Left lung (tissue), 14 donors: ENCODE data around the gene ZMAT5. TPM values are rescaled to one million over a fixed set of nuclear protein-coding genes. Genes with fewer than 3 reads are reported as not detected.
A peak's percentile ranks its signal among the peaks of the same experiment; 100 is the strongest.

Experiments
- ATAC-seq: fragments of 200-7000 bp; cut with Tn5 transposase; one replicate; pipeline ENCODE4 v1.9.1; 2020; ENCODE audit warnings: moderate library complexity
- DNase-seq, 4 donors: peaks; one replicate each; pipeline ENCODE4 v3.0.0-alpha.2; 2013 to 2020
- H3K27ac ChIP-seq, 2 donors: fragments of 200-600 bp; sonication (generic) in 1 of 2; one replicate each; pipeline versions ENCODE4 v1.5.0 to v1.8.0; 2020 to 2021
- H3K27me3 ChIP-seq, 2 donors: fragments of 200-600 bp; sonication (generic) in 1 of 2; one replicate each; pipeline versions ENCODE4 v1.5.0 to v1.8.0; 2020 to 2021
- H3K36me3 ChIP-seq, 2 donors: fragments of 200-600 bp; sonication (generic) in 1 of 2; one replicate each; pipeline versions ENCODE4 v1.5.0 to v1.8.0; 2020 to 2021
- H3K4me1 ChIP-seq, 2 donors: fragments of 200-600 bp; one replicate each; pipeline ENCODE4 v1.8.0; 2021
- H3K4me3 ChIP-seq, 2 donors: fragments of 200-600 bp; sonication (generic) in 1 of 2; one replicate each; pipeline versions ENCODE4 v1.5.0 to v1.8.0; 2020 to 2021; ENCODE audit warnings: mild to moderate bottlenecking in 1 of 2
- H3K9me3 ChIP-seq, 2 donors: fragments of 200-600 bp; sonication (generic) in 1 of 2; one replicate each; pipeline versions ENCODE4 v1.5.0 to v1.8.0; 2020 to 2021
- intact Hi-C, 2 donors: fragments of 100-400 bp; cut with DNase I; formaldehyde crosslinking; loops; one replicate each; pipeline versions ENCODE4 v1.11.2 to v1.14.2; 2022
- long read RNA-seq, 12 donors: library from polyadenylated mRNA in 2 of 12; unstranded in 2 of 12; transcript quantifications; one replicate each; pipeline ENCODE4 v2.0.0 and lab custom pipeline, GENCODE V29; 2019 to 2026
- polyA plus RNA-seq, 6 donors: library from polyadenylated mRNA; unstranded; fragments of 120-200 nt; gene quantifications; one replicate each; pipeline ENCODE4 v1.2.1, GENCODE V29; 2013; ENCODE audit not compliant: insufficient read length in 6 of 6
- total RNA-seq, 2 donors: library from RNA; stranded (reverse); fragmentation: NEBNext Ultra II Directional; extraction: Animal tissue kit (Norgen Biotek cat#: 25700); gene quantifications; one replicate each; pipeline ENCODE4 v1.2.1, GENCODE V29; 2021
- TF ChIP-seq, protein P1 (sequence below), 2 donors: fragments of 200-600 bp; sonication (generic) in 1 of 2; IDR thresholded peaks; one replicate each; pipeline versions ENCODE4 v1.5.0 to v1.8.0; 2021; ENCODE audit warnings: antibody characterized with exemption in 2 of 2
- donor health status: DM: no; HTN: yes; CAD: no.
- donor health status: DM: no; HTN: no; CAD: no.

ZMAT5 gene
- 10 to 100 TPM; 20.4 to 22.6 TPM for total RNA-seq
- polyA plus RNA-seq, result 10 to 100 TPM; 20.3 to 23.3 (median 22.3) TPM
- long read RNA-seq, donor 1, transcript ZMAT5-201 (6 exons, 899 nt), result major isoform, 6 of 15 reads
- long read RNA-seq, donor 1, partial matches to known transcripts, result 0 of 15 reads
- long read RNA-seq, donor 1, other reads (novel, unspliced or antisense), result 9 of 15 reads
- long read RNA-seq, donor 2, transcript ZMAT5-201 (6 exons, 899 nt), result major isoform, 7 of 16 reads
- long read RNA-seq, donor 2, partial matches to known transcripts, result 0 of 16 reads
- long read RNA-seq, donor 2, other reads (novel, unspliced or antisense), result 9 of 16 reads
- long read RNA-seq, donor 3, transcript ZMAT5-201 (6 exons, 899 nt), result major isoform, 6 of 16 reads
- long read RNA-seq, donor 3, partial matches to known transcripts, result 0 of 16 reads
- long read RNA-seq, donor 3, other reads (novel, unspliced or antisense), result 10 of 16 reads
- long read RNA-seq, donor 4, transcript ZMAT5-201 (6 exons, 899 nt), result major isoform, 12 of 28 reads
- long read RNA-seq, donor 4, partial matches to known transcripts, result 1 of 28 reads
- long read RNA-seq, donor 4, other reads (novel, unspliced or antisense), result 15 of 28 reads
- long read RNA-seq, donor 5, transcript ZMAT5-201 (6 exons, 899 nt), result major isoform, 6 of 33 reads
- long read RNA-seq, donor 5, partial matches to known transcripts, result 15 of 33 reads
- long read RNA-seq, donor 5, other reads (novel, unspliced or antisense), result 12 of 33 reads
- long read RNA-seq, donor 6, transcript ZMAT5-201 (6 exons, 899 nt), result major isoform, 8 of 780 reads
- long read RNA-seq, donor 6, partial matches to known transcripts, result 688 of 780 reads
- long read RNA-seq, donor 6, other reads (novel, unspliced or antisense), result 84 of 780 reads
- long read RNA-seq, donor 7, partial matches to known transcripts, result 0 of 12 reads
- long read RNA-seq, donor 7, other reads (novel, unspliced or antisense), result 9 of 12 reads
- long read RNA-seq, donor 8, partial matches to known transcripts, result 0 of 12 reads
- long read RNA-seq, donor 8, other reads (novel, unspliced or antisense), result 11 of 12 reads
- long read RNA-seq, donor 9, result 0 reads
- long read RNA-seq, donor 10, transcript ZMAT5-201 (6 exons, 899 nt), result major isoform, 9 of 37 reads
- long read RNA-seq, donor 10, partial matches to known transcripts, result 3 of 37 reads
- long read RNA-seq, donor 10, other reads (novel, unspliced or antisense), result 25 of 37 reads
- long read RNA-seq, donor 11, transcript ZMAT5-201 (6 exons, 899 nt), result major isoform, 5 of 18 reads
- long read RNA-seq, donor 11, partial matches to known transcripts, result 0 of 18 reads
- long read RNA-seq, donor 11, other reads (novel, unspliced or antisense), result 13 of 18 reads
- long read RNA-seq, donor 12, partial matches to known transcripts, result 0 of 9 reads
- long read RNA-seq, donor 12, other reads (novel, unspliced or antisense), result 5 of 9 reads

DNA sequence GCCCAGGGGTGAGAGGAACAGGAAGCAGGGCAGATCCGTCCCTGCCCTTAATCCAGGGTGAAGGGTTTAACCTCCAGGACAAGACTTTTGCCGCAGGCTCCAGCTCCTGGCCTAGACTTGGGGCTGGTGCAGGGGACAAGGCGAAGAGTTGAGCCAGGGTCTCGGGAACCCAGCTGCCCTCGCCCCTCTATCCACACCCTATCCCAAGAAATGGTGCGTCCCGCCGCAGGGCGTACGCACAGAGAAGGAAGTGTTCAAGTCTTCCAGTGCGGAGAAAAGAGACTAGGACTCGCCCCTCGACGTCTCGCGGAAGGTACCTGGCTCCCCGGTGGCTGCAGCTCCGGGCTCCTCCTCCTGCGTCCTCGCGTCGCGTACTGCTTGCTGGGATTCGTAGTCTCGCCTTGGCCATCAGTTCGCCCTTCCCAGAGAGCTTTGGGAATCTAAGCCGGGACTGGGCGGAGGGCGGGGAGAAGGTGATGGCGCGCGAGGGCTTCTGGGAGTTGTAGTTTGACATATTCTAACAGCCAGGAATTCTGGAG is at the start of gene ZMAT5:
TSS of gene ZMAT5 (minus strand) at position 376 of the 539 bp plus-strand sequence. CDS start 18,463 bp downstream, outside the sequence.
- intact Hi-C loops, result no loop called here
- no peaks in the 10 kb centered on the region for H3K27me3 ChIP-seq
- H3K4me3 ChIP-seq, result peak within 1 kb of the TSS; percentile 75 to 89
- H3K4me1 ChIP-seq, result peaks cover 19 to 38% of the 10 kb centered on the region in 2 donors
- H3K9me3 ChIP-seq, result no peaks in the 10 kb centered on the region
- peak; percentile 92 to 97 (median 97) for DNase-seq
- TF ChIP-seq, protein P1, sequence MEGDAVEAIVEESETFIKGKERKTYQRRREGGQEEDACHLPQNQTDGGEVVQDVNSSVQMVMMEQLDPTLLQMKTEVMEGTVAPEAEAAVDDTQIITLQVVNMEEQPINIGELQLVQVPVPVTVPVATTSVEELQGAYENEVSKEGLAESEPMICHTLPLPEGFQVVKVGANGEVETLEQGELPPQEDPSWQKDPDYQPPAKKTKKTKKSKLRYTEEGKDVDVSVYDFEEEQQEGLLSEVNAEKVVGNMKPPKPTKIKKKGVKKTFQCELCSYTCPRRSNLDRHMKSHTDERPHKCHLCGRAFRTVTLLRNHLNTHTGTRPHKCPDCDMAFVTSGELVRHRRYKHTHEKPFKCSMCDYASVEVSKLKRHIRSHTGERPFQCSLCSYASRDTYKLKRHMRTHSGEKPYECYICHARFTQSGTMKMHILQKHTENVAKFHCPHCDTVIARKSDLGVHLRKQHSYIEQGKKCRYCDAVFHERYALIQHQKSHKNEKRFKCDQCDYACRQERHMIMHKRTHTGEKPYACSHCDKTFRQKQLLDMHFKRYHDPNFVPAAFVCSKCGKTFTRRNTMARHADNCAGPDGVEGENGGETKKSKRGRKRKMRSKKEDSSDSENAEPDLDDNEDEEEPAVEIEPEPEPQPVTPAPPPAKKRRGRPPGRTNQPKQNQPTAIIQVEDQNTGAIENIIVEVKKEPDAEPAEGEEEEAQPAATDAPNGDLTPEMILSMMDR (IDR thresholded peaks at IDR 0.05), result no peak
- H3K36me3 ChIP-seq, result peaks cover 0 to 23% of the 10 kb centered on the region in 2 donors
- H3K27ac ChIP-seq, result peak within 1 kb of the TSS; percentile 79 to 91
- ATAC-seq, result peak; percentile 97

DNA sequence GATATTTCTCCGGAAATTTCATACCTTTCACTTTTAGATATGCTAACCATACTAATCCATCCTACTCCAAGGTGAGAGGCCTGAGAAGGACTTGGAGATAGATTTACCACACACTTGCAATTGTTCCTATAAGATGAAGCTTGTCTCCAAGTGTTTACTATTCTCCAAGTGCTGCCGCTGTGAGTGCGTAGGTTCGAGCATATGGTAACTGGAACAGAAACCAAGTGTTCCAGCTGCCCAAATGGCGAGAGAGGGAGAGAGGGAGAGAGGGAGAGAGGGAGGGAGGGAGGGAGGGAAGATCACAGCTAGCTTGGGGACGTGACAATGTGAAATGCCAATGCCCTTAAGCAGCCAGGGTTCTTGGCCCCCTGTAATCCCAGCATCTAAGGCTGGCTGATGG is 49.7 kb upstream of the ZMAT5 start:
- H3K4me3 ChIP-seq, result no peak overlapping the region
- no peaks in the 10 kb centered on the region for H3K9me3 ChIP-seq
- TF ChIP-seq, protein P1 (IDR thresholded peaks at IDR 0.05), result no peak
- no peak overlapping the region for H3K27ac ChIP-seq
- ATAC-seq (peak; percentile 7), DNase-seq (peak in 1 of 4 donors; percentile 26)
- intact Hi-C loops, result no loop called here
- no peaks in the 10 kb centered on the region for H3K27me3 ChIP-seq
- H3K36me3 ChIP-seq, result peaks cover 0 to 98% of the 10 kb centered on the region in 2 donors
- peaks cover 10 to 15% of the 10 kb centered on the region in 2 donors for H3K4me1 ChIP-seq

- ATAC-seq, result peak; percentile 7
- no peak overlapping the region for H3K27ac ChIP-seq
- no peaks in the 10 kb centered on the region for H3K9me3 ChIP-seq
- peaks cover 0 to 98% of the 10 kb centered on the region in 2 donors for H3K36me3 ChIP-seq
- intact Hi-C loops, result no loop called here
- peaks cover 10 to 11% of the 10 kb centered on the region in 2 donors for H3K4me1 ChIP-seq
- no peaks in the 10 kb centered on the region for H3K27me3 ChIP-seq
- H3K4me3 ChIP-seq, result no peak overlapping the region
- TF ChIP-seq, protein P1 (IDR thresholded peaks at IDR 0.05), result no peak
- no peak for DNase-seq
Measured at GRCh38 chr22:29816128-29816527, 49.3 kb upstream of the ZMAT5 start.

DNA sequence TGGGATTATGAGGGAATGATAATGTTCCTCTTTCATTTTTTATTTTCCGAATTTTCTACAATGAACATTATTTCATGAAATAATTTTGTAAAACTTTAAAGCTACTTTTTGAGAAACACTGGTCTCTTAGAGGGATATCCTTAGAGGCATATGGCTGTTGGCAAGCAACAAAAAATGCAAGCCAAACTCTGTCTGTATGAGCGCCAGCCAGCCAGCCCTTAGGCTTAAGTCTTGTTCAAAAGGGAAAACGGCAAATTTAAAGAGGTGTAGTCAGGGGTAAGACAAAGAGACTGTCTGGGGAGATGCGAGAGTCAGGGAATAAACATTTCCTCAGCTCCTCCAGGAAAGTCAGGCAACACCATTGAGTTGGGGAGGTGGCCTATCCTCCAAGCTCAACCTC is 48.8 kb upstream of the ZMAT5 start:
- H3K4me1 ChIP-seq, result peaks cover 10 to 11% of the 10 kb centered on the region in 2 donors
- no peaks in the 10 kb centered on the region for H3K27me3 ChIP-seq
- intact Hi-C loops, result no loop called here
- H3K27ac ChIP-seq, result no peak overlapping the region
- ATAC-seq (no peak), DNase-seq (no peak)
- peaks cover 0 to 100% of the 10 kb centered on the region in 2 donors for H3K36me3 ChIP-seq
- TF ChIP-seq, protein P1 (IDR thresholded peaks at IDR 0.05), result no peak
- no peaks in the 10 kb centered on the region for H3K9me3 ChIP-seq
- no peak overlapping the region for H3K4me3 ChIP-seq
